ENCODE results near the gene ITPR2.
"Not testable (repeated sequence)": the region's sequence is repeated elsewhere in the genome, so short reads cannot be mapped to it uniquely, and the experiment has no call there.

The ITPR2 gene

GRCh38 chr12:26782372-26783130 lies 50.4 kb downstream of the ITPR2 start:
- H3K4me3 ChIP-seq (replicated peaks; ENCODE audit: low read depth, low read length): no peak overlapping the region
- no peak for DNase-seq (ENCODE audit: extremely low read depth, low read depth)
- TF ChIP-seq CTCF (IDR thresholded peaks at IDR 0.05; ENCODE audit: low read depth, low read length, missing control alignments): no peak

- DNase-seq (ENCODE audit: extremely low read depth, low read depth); H3K4me3 ChIP-seq (replicated peaks; ENCODE audit: low read depth, low read length): not testable (repeated sequence)
These were observed 52.3 kb downstream of the ITPR2 start for GRCh38 chr12:26780656-26781055.

- DNase-seq (ENCODE audit: extremely low read depth, low read depth); H3K4me3 ChIP-seq (replicated peaks; ENCODE audit: low read depth, low read length): not testable (repeated sequence)
These were observed 54.7 kb downstream of the ITPR2 start for GRCh38 chr12:26778173-26778775.

GRCh38 chr12:26777236-26777635 lies 55.8 kb downstream of the ITPR2 start:
- no peak for DNase-seq (ENCODE audit: extremely low read depth, low read depth)
- H3K4me3 ChIP-seq (replicated peaks; ENCODE audit: low read depth, low read length): no peak overlapping the region
- no peak for TF ChIP-seq CTCF (IDR thresholded peaks at IDR 0.05; ENCODE audit: low read depth, low read length, missing control alignments)

- not testable (repeated sequence) for H3K4me3 ChIP-seq (replicated peaks; ENCODE audit: low read depth, low read length); DNase-seq (ENCODE audit: extremely low read depth, low read depth)
These were observed 57.0 kb downstream of the ITPR2 start for GRCh38 chr12:26775991-26776390.

GRCh38 chr12:26773313-26774104 lies 59.5 kb downstream of the ITPR2 start:
- no peak for DNase-seq (ENCODE audit: extremely low read depth, low read depth)
- TF ChIP-seq CTCF (IDR thresholded peaks at IDR 0.05; ENCODE audit: low read depth, low read length, missing control alignments): no peak
- no peak overlapping the region for H3K4me3 ChIP-seq (replicated peaks; ENCODE audit: low read depth, low read length)

GRCh38 chr12:26771861-26772260 lies 61.1 kb downstream of the ITPR2 start:
- no peak for DNase-seq (ENCODE audit: extremely low read depth, low read depth)
- TF ChIP-seq CTCF (IDR thresholded peaks at IDR 0.05; ENCODE audit: low read depth, low read length, missing control alignments): no peak
- H3K4me3 ChIP-seq (replicated peaks; ENCODE audit: low read depth, low read length): no peak overlapping the region

GRCh38 chr12:26770239-26771070 lies 62.5 kb downstream of the ITPR2 start:
- no peak for TF ChIP-seq CTCF (IDR thresholded peaks at IDR 0.05; ENCODE audit: low read depth, low read length, missing control alignments)
- DNase-seq (ENCODE audit: extremely low read depth, low read depth): no peak
- no peak overlapping the region for H3K4me3 ChIP-seq (replicated peaks; ENCODE audit: low read depth, low read length)

Data from HFF-Myc (cell line).